CD14-positive monocyte (primary cell): ENCODE data around the gene PARVB. TPM values are rescaled to one million over a fixed set of nuclear protein-coding genes. Genes with fewer than 3 reads are reported as not detected.

Experiments used
- DNase-seq, 3 donors: peaks; one replicate each; pipeline ENCODE4 v3.0.0-alpha.2; 2011 to 2022
- H2AFZ ChIP-seq: 2 replicates; pipeline ENCODE4 v1.6.0; 2012; ENCODE audit warnings: mild to moderate bottlenecking, low read depth, low read length, inconsistent platforms; ENCODE audit not compliant: insufficient read depth, poor library complexity, severe bottlenecking
- H3K27ac ChIP-seq, 2 donors: 1 replicate in 1 of 2; 2 replicates in 1 of 2; pipeline ENCODE4 v1.5.1; 2012 to 2013; ENCODE audit warnings: low read length in 2 of 2, control low read depth in 1 of 2, inconsistent platforms in 1 of 2, low read depth in 1 of 2, mild to moderate bottlenecking in 1 of 2
- H3K27me3 ChIP-seq, 2 donors: one replicate each; pipeline versions ENCODE4 v1.6.0 to v1.6.1; 2011 to 2013; ENCODE audit warnings: low read length in 2 of 2; ENCODE audit not compliant: control insufficient read depth in 2 of 2, insufficient read depth in 2 of 2
- H3K36me3 ChIP-seq, 2 donors: replicated peaks in 1 of 2; 1 replicate in 1 of 2; 2 replicates in 1 of 2; pipeline versions ENCODE4 v1.5.1 to v1.6.1; 2012 to 2013; ENCODE audit warnings: low read length in 2 of 2, control low read depth in 1 of 2, inconsistent platforms in 1 of 2, mild to moderate bottlenecking in 1 of 2; ENCODE audit not compliant: insufficient read depth in 2 of 2, control insufficient read depth in 1 of 2
- H3K4me1 ChIP-seq, 2 donors: 1 replicate in 1 of 2; 2 replicates in 1 of 2; pipeline versions ENCODE4 v1.5.1 to v1.6.1; 2012 to 2013; ENCODE audit warnings: low read length in 2 of 2, control low read depth in 1 of 2, inconsistent platforms in 1 of 2, mild to moderate bottlenecking in 1 of 2, moderate library complexity in 1 of 2; ENCODE audit not compliant: insufficient read depth in 2 of 2, control insufficient read depth in 1 of 2
- H3K4me2 ChIP-seq: replicated peaks from 2 replicates; pipeline ENCODE3; 2012; ENCODE audit warnings: low read length, moderate library complexity, mild to moderate bottlenecking; ENCODE audit not compliant: poor library complexity, severe bottlenecking; ENCODE audit errors: extremely low read depth
- H3K4me3 ChIP-seq, 3 experiments: fragments of 200-600 bp in 1 of 3; sonication (generic) in 1 of 3; replicated peaks in 1 of 3; 1 replicate in 2 of 3; 2 replicates in 1 of 3; pipeline ENCODE4 v1.5.1; 2011 to 2013; ENCODE audit warnings: low read length in 3 of 3, mild to moderate bottlenecking in 3 of 3, control low read depth in 2 of 3, low read depth in 2 of 3, inconsistent platforms in 1 of 3, moderate library complexity in 1 of 3
- H3K79me2 ChIP-seq: 2 replicates; pipeline ENCODE4 v1.6.0; 2012; ENCODE audit warnings: mild to moderate bottlenecking, control low read depth, inconsistent platforms, low read length, moderate library complexity; ENCODE audit not compliant: insufficient read depth
- H3K9ac ChIP-seq: 2 replicates; pipeline ENCODE4 v1.6.0; 2017; ENCODE audit warnings: low read length, mild to moderate bottlenecking; ENCODE audit not compliant: insufficient read depth, poor library complexity, severe bottlenecking
- H3K9me3 ChIP-seq, 2 donors: replicated peaks in 1 of 2; 1 replicate in 1 of 2; 2 replicates in 1 of 2; pipeline versions ENCODE4 v1.5.1 to v1.6.1; 2012 to 2013; ENCODE audit warnings: low read length in 2 of 2, control low read depth in 1 of 2; ENCODE audit not compliant: control insufficient read depth in 1 of 2, insufficient read depth in 1 of 2
- H4K20me1 ChIP-seq: 2 replicates; pipeline ENCODE4 v1.6.0; 2012; ENCODE audit warnings: mild to moderate bottlenecking, low read length, control low read depth, moderate library complexity; ENCODE audit not compliant: insufficient read depth
- H3K27ac Mint-ChIP-seq, 7 donors: one replicate each; pipeline ENCODE4 v1.8.0; 2020; ENCODE audit warnings: mild to moderate bottlenecking in 7 of 7, mixed read lengths in 7 of 7, moderate library complexity in 6 of 7, inconsistent platforms in 2 of 7
- H3K27me3 Mint-ChIP-seq, 3 donors: one replicate each; pipeline ENCODE4 v1.8.0; 2021 to 2022; ENCODE audit warnings: low read depth in 3 of 3, mild to moderate bottlenecking in 3 of 3, mixed read lengths in 3 of 3, moderate library complexity in 3 of 3, inconsistent platforms in 1 of 3
- H3K36me3 Mint-ChIP-seq, 2 donors: one replicate each; pipeline ENCODE4 v1.8.0; 2020; ENCODE audit warnings: mixed read lengths in 2 of 2, inconsistent platforms in 1 of 2, mild to moderate bottlenecking in 1 of 2
- H3K4me1 Mint-ChIP-seq: one replicate; pipeline ENCODE4 v1.8.0; 2020; ENCODE audit warnings: mild to moderate bottlenecking, mixed read lengths
- H3K4me3 Mint-ChIP-seq, 2 donors: one replicate each; pipeline ENCODE4 v1.8.0; 2020; ENCODE audit warnings: mild to moderate bottlenecking in 2 of 2, mixed read lengths in 2 of 2, moderate library complexity in 1 of 2
- H3K9me3 Mint-ChIP-seq, 7 donors: one replicate each; pipeline ENCODE4 v1.8.0; 2020 to 2022; ENCODE audit warnings: mixed read lengths in 7 of 7, mild to moderate bottlenecking in 6 of 7, moderate library complexity in 6 of 7, inconsistent platforms in 2 of 7
- CTCF ChIP-seq: fragments of 200-600 bp; IDR thresholded peaks from one replicate; pipeline ENCODE4 v1.8.0; 2022; ENCODE audit warnings: antibody characterized with exemption, mild to moderate bottlenecking
- WGBS: methylation state at CpG from one replicate; pipeline ENCODE4 v1.1.5; 2013; ENCODE audit warnings: missing lambda C conversion rate; ENCODE audit not compliant: insufficient coverage; 5-methylcytosine and 5-hydroxymethylcytosine counted together
- intact Hi-C, 2 donors: fragments of 100-400 bp; cut with micrococcal nuclease; formaldehyde crosslinking; loops; one replicate each; pipeline versions ENCODE4 v1.15.0 to v1.15.1; 2023
- polyA plus RNA-seq, 3 donors: library from polyadenylated mRNA; depleted of rRNA in 1 of 3; unstranded in 2 of 3; stranded (reverse) in 1 of 3; fragments of 300-500 nt in 2 of 3; fragments of >200 nt in 1 of 3; fragmentation: Illumina TruSeq in 2 of 3; gene quantifications; 1 replicate in 2 of 3; 2 replicates in 1 of 3; pipeline ENCODE4 v1.2.3, GENCODE V29; 2012 to 2021

The PARVB gene
- polyA plus RNA-seq, 3 donors, result 13.4 to 38.5 (median 17.9) TPM

- Mint-ChIP-seq H3K36me3 (peaks cover 82 to 97% of the 10 kb centered on the region in 2 donors), H3K4me1 (peaks cover 13% of the 10 kb centered on the region)
- intact Hi-C loops, result no loop called here
These were observed 173.2 kb downstream of the PARVB start for GRCh38 chr22:44197271-44197670.

GRCh38 chr22:44199164-44199563 is 175.1 kb downstream of the PARVB start:
- Histone ChIP-seq H3K79me2 (peaks cover 14% of the 10 kb centered on the region), H3K27me3 (no peaks in the 10 kb centered on the region), H3K9ac (no peak overlapping the region), H3K36me3 (peaks cover 89 to 100% of the 10 kb centered on the region in 2 donors), H4K20me1 (peaks cover 95% of the 10 kb centered on the region), H3K9me3 (no peaks in the 10 kb centered on the region), H3K4me2 (no peak overlapping the region), H2AFZ (no peak overlapping the region), H3K4me1 (no peaks in the 10 kb centered on the region), H3K27ac (no peak overlapping the region), H3K4me3 (no peak overlapping the region)
- Mint-ChIP-seq H3K27ac (peak overlapping the region in 2 of 7 donors; percentile 2 to 82), H3K4me3 (no peak overlapping the region), H3K9me3 (peaks cover 0 to under 1% (median 0%) of the 10 kb centered on the region in 7 donors), H3K36me3 (peaks cover 87 to 97% of the 10 kb centered on the region in 2 donors), H3K4me1 (peaks cover 7% of the 10 kb centered on the region), H3K27me3 (peaks cover 0 to 2% (median 0%) of the 10 kb centered on the region in 3 donors)
- WGBS, result 100% methylated on average over 2 of the region's 2 CpGs
- no peak for DNase-seq
- TF ChIP-seq CTCF, result no peak
- intact Hi-C loops, result no loop called here

More at GRCh38 chr22:44197271-44197670, 173.2 kb downstream of the PARVB start:
- Histone ChIP-seq H2AFZ (no peak overlapping the region), H3K9ac (no peak overlapping the region), H4K20me1 (peaks cover 97% of the 10 kb centered on the region), H3K27me3 (no peaks in the 10 kb centered on the region), H3K4me2 (no peak overlapping the region), H3K36me3 (peaks cover 90 to 99% of the 10 kb centered on the region in 2 donors), H3K79me2 (peaks cover 14% of the 10 kb centered on the region), H3K9me3 (no peaks in the 10 kb centered on the region), H3K4me1 (peaks cover under 1 to 9% of the 10 kb centered on the region in 2 donors), H3K4me3 (no peak overlapping the region), H3K27ac (peak overlapping the region in 1 of 2 donors; percentile 21)
- H3K27ac Mint-ChIP-seq, result peak overlapping the region in 1 of 7 donors; percentile 72
- no peak overlapping the region for H3K4me3 Mint-ChIP-seq
- no CpG with 5 or more reads among the region's 2 CpGs for WGBS
- H3K9me3 Mint-ChIP-seq, result peaks cover 0 to 2% (median 0%) of the 10 kb centered on the region in 7 donors
- peaks cover 0 to 2% (median 0%) of the 10 kb centered on the region in 3 donors for H3K27me3 Mint-ChIP-seq
- no peak for TF ChIP-seq CTCF
- DNase-seq, result no peak
